ENCODE results near the gene ABCB8.

DNA sequence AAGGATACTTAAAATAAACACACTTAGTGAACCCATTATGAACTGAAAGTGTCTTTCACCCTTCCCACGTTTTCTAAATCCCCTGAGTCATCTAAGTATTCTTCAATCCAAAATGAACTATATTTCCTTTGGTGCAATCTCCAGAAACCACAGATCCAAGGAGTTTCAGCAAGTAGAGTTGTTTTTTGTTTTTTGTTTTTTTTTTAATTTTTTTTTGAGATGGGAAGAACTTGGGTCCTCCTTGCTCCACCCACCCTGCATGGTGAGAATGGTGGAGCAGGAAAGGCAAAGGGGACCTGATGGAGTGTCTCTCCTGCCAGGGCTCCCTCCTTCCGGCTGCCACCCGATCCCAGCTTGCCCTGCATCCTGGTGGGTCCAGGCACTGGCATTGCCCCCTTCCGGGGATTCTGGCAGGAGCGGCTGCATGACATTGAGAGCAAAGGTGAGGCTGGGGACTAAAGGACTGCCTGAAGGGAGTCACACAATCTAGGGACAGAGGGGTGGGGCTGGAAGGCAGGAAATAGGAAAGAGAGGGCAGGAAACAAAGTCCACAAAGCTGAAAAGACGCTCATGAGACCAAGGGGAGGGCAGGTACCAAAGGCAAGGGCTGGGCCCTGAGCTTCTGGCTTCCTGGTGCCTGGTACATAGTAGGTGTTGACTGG, 16.1 kb upstream of the ABCB8 start:
- TF ChIP-seq, protein P1, sequence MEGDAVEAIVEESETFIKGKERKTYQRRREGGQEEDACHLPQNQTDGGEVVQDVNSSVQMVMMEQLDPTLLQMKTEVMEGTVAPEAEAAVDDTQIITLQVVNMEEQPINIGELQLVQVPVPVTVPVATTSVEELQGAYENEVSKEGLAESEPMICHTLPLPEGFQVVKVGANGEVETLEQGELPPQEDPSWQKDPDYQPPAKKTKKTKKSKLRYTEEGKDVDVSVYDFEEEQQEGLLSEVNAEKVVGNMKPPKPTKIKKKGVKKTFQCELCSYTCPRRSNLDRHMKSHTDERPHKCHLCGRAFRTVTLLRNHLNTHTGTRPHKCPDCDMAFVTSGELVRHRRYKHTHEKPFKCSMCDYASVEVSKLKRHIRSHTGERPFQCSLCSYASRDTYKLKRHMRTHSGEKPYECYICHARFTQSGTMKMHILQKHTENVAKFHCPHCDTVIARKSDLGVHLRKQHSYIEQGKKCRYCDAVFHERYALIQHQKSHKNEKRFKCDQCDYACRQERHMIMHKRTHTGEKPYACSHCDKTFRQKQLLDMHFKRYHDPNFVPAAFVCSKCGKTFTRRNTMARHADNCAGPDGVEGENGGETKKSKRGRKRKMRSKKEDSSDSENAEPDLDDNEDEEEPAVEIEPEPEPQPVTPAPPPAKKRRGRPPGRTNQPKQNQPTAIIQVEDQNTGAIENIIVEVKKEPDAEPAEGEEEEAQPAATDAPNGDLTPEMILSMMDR (IDR thresholded peaks at IDR 0.05), result no peak
- no peak for TF ChIP-seq POLR2A (IDR thresholded peaks at IDR 0.05)

Data from heart left ventricle (tissue), 13 donors.